HCT116 (cell line): ENCODE data around the gene SMIM23. TPM values are rescaled to one million over a fixed set of nuclear protein-coding genes. Genes with fewer than 3 reads are reported as not detected.

Experiments
- ATAC-seq: fragments of 200-7000 bp; cut with Tn5 transposase; 2 replicates; pipeline ENCODE4 v1.9.1; 2020; ENCODE audit warnings: mild to moderate bottlenecking, moderate library complexity
- BruUV-seq: library from RNA; stranded (reverse); fragments of 400-500 nt; replicated peaks from 2 replicates; lab custom pipeline; 2021; lab: Mats Ljungman, UMichigan
- CTCF ChIA-PET: fragments of 300-600 bp; sonication (Branson Sonifier 250); formaldehyde crosslinking; loops from one replicate; lab custom pipeline; 2021; ENCODE audit warnings: antibody characterized with exemption; lab: Charles Lee
- POLR2A ChIA-PET: fragments of 300-600, 350-600 bp; sonication (Branson Sonifier 250); formaldehyde crosslinking; loops from one replicate; lab custom pipeline; 2021; ENCODE audit warnings: antibody characterized with exemption; lab: Charles Lee
- RAD21 ChIA-PET, 2 experiments: fragments of 300-600 bp; sonication (Branson Sonifier 250); formaldehyde crosslinking; loops; one replicate each; lab custom pipeline; 2023; ENCODE audit warnings: low total read pairs in 2 of 2; ENCODE audit not compliant: uncharacterized antibody in 2 of 2, unreplicated experiment in 2 of 2, low non-redundant PET in 1 of 2; lab: Charles Lee
- DNase-seq: peaks from one replicate; pipeline ENCODE4 v3.0.0-alpha.2; 2010; ENCODE audit warnings: low read depth, low spot score
- H2AFZ ChIP-seq: fragments of 200-600 bp; shearing (Covaris generic), sonication (generic); 2 replicates; pipeline ENCODE4 v1.6.1; 2017; ENCODE audit warnings: low read depth, mixed run types, mixed read lengths, antibody characterized with exemption, low read length; ENCODE audit not compliant: poor library complexity, severe bottlenecking
- H3K27ac ChIP-seq: 2 replicates; pipeline ENCODE4 v1.5.1; 2012; ENCODE audit warnings: low read depth, low read length
- H3K27me3 ChIP-seq: fragments of 200-600 bp; sonication (generic); 2 replicates; pipeline ENCODE4 v1.6.1; 2016; ENCODE audit warnings: mixed run types, low read length, mixed read lengths; ENCODE audit not compliant: insufficient read depth
- H3K36me3 ChIP-seq, 2 experiments: fragments of 200-500 bp in 1 of 2; fragments of 200-600 bp in 1 of 2; sonication (Bioruptor generic) in 1 of 2; sonication (generic) in 1 of 2; 2 replicates each; pipeline versions ENCODE4 v1.5.1 to v1.6.1; 2014 to 2016; ENCODE audit warnings: low read length in 2 of 2, inconsistent platforms in 1 of 2, mixed read lengths in 1 of 2, mixed run types in 1 of 2; ENCODE audit not compliant: insufficient read depth in 2 of 2, control insufficient read depth in 1 of 2
- H3K4me1 ChIP-seq, 2 experiments: fragments of 200-600 bp in 1 of 2; sonication (generic) in 1 of 2; 2 replicates each; pipeline versions ENCODE4 v1.5.1 to v1.6.1; 2012 to 2017; ENCODE audit warnings: low read length in 2 of 2, inconsistent platforms in 1 of 2, mild to moderate bottlenecking in 1 of 2, mixed read lengths in 1 of 2, mixed run types in 1 of 2, moderate library complexity in 1 of 2; ENCODE audit not compliant: insufficient read depth in 2 of 2, control insufficient read depth in 1 of 2
- H3K4me2 ChIP-seq: fragments of 200-600 bp; sonication (generic); 2 replicates; pipeline ENCODE4 v1.6.1; 2017; ENCODE audit warnings: mixed run types, low read length, mixed read lengths
- H3K4me3 ChIP-seq, 2 experiments: fragments of 200-600 bp in 1 of 2; sonication (generic) in 1 of 2; replicated peaks in 1 of 2; 2 replicates each; pipeline ENCODE4 v1.5.1; 2011 to 2016; ENCODE audit warnings: low read length in 2 of 2, control low read depth in 1 of 2, low read depth in 1 of 2, mild to moderate bottlenecking in 1 of 2, mixed read lengths in 1 of 2, mixed run types in 1 of 2
- H3K79me2 ChIP-seq: fragments of 200-600 bp; sonication (generic); 2 replicates; pipeline ENCODE4 v1.6.1; 2017; ENCODE audit warnings: mild to moderate bottlenecking, mixed run types, low read length, moderate library complexity, mixed read lengths; ENCODE audit not compliant: insufficient read depth
- H3K9ac ChIP-seq: fragments of 200-600 bp; sonication (generic); 2 replicates; pipeline ENCODE4 v1.6.1; 2016; ENCODE audit warnings: low read length, mixed read lengths
- H3K9me2 ChIP-seq: fragments of 200-600 bp; sonication (generic), shearing (Covaris generic); 2 replicates; pipeline ENCODE4 v1.6.1; 2017; ENCODE audit warnings: mixed run types, mild to moderate bottlenecking, moderate library complexity; ENCODE audit not compliant: insufficient read depth
- H3K9me3 ChIP-seq, 2 experiments: fragments of 200-500 bp in 1 of 2; fragments of 200-600 bp in 1 of 2; sonication (Bioruptor generic) in 1 of 2; sonication (generic) in 1 of 2; 2 replicates each; pipeline ENCODE4 v1.6.1; 2014 to 2017; ENCODE audit warnings: low read length in 2 of 2, mixed read lengths in 2 of 2, inconsistent platforms in 1 of 2, low read depth in 1 of 2, mild to moderate bottlenecking in 1 of 2, mixed run types in 1 of 2, moderate library complexity in 1 of 2; ENCODE audit not compliant: control insufficient read depth in 1 of 2, insufficient read depth in 1 of 2
- H4K20me1 ChIP-seq: fragments of 200-600 bp; sonication (generic), shearing (Covaris generic); 2 replicates; pipeline ENCODE4 v1.6.1; 2017; ENCODE audit warnings: mixed run types, mild to moderate bottlenecking, moderate library complexity; ENCODE audit not compliant: insufficient read depth
- CEBPB ChIP-seq: IDR thresholded peaks from 2 replicates; pipeline ENCODE4 v1.6.1; 2012; ENCODE audit warnings: low read depth
- EGR1 ChIP-seq: IDR thresholded peaks from 2 replicates; pipeline ENCODE4 v1.6.1; 2012; ENCODE audit warnings: low read depth
- EZH2 ChIP-seq: fragments of 200-600 bp; sonication (generic); IDR thresholded peaks from 2 replicates; pipeline ENCODE4 v1.6.1; 2017; ENCODE audit warnings: antibody characterized with exemption, mixed run types
- FOSL1 ChIP-seq: IDR thresholded peaks from 2 replicates; pipeline ENCODE4 v1.6.1; 2012; ENCODE audit warnings: low read depth
- JUND ChIP-seq: IDR thresholded peaks from 2 replicates; pipeline ENCODE4 v1.6.1; 2012
- POLR2A ChIP-seq: IDR thresholded peaks from 2 replicates; pipeline ENCODE4 v1.7.0; 2011; ENCODE audit warnings: borderline replicate concordance; ENCODE audit not compliant: insufficient read depth, insufficient read length; ENCODE audit errors: extremely low read depth
- RAD21 ChIP-seq: IDR thresholded peaks from 2 replicates; pipeline ENCODE4 v1.6.1; 2012; ENCODE audit warnings: low read depth, mild to moderate bottlenecking
- SIN3A ChIP-seq: IDR thresholded peaks from 2 replicates; pipeline ENCODE4 v1.6.1; 2012; ENCODE audit warnings: low read depth
- SRF ChIP-seq: IDR thresholded peaks from 2 replicates; pipeline ENCODE4 v1.6.1; 2012; ENCODE audit warnings: low read depth
- YY1 ChIP-seq: IDR thresholded peaks from 2 replicates; pipeline ENCODE4 v1.6.1; 2011; ENCODE audit warnings: low read length, low read depth, moderate library complexity, mild to moderate bottlenecking; ENCODE audit not compliant: insufficient replicate concordance; ENCODE audit errors: extremely low read depth
- ZBTB33 ChIP-seq: IDR thresholded peaks from 2 replicates; pipeline ENCODE4 v1.6.1; 2011; ENCODE audit warnings: mild to moderate bottlenecking, low read length, moderate library complexity; ENCODE audit not compliant: insufficient replicate concordance; ENCODE audit errors: extremely low read depth
- intact Hi-C: fragments of 100-400 bp; cut with micrococcal nuclease; formaldehyde crosslinking; loops from 2 replicates; pipeline ENCODE4 v1.10.0; 2022
- total RNA-seq: library from RNA; stranded (reverse); gene quantifications from one replicate; pipeline ENCODE4 v1.2.1, GENCODE V29; 2021; ENCODE audit not compliant: unreplicated experiment

Gene SMIM23
- total RNA-seq, 1 experiment from 2014 or later, result not detected

DNA sequence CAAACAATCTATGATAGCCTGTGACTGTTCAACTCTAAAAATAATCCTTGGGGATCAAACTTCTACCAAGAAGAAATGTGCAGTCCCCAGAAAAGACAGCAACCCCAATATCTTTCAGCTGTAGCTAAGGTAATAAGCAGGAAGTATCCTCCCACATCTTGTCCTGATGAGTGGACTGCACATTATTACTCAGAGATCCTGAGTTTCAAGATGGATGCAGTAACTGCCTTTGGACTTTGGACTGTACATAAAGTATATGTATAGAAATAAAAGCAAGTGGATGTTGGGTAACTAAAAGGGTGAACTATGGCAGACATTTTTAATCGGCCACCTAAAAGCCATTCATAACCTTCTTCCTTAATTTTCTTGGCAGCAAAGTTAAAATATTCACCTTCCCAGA, 45.1 kb downstream of the SMIM23 start (continued):
- no peak for TF ChIP-seq EZH2
- no peak for TF ChIP-seq ZBTB33
- TF ChIP-seq RAD21, result no peak
- TF ChIP-seq CEBPB, result no peak
- TF ChIP-seq YY1, result no peak
- no peak for TF ChIP-seq FOSL1
- TF ChIP-seq EGR1, result no peak

DNA sequence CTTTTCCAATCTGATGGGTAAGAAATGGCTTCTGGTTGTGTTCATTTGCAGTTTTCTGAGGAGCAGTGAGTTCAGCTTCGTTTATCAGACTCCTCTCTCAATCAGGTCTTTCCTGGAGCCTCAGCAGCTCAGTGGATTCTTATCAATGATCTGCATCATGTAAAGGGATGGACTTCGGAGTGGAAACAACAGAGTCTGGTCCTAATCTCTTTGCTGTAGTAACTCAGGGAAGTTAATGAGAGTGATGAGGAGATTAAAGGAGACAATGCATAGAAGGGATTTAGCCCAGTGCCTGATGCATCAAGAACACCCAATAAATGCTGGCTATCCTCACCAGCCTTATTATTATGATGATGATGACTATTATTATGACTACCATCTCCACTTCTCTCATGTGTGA, 47.2 kb downstream of the SMIM23 start:
- no peak for ATAC-seq
- no peak for TF ChIP-seq RAD21
- no peak for TF ChIP-seq POLR2A
- no peak for TF ChIP-seq SIN3A
- no peak for TF ChIP-seq SRF
- TF ChIP-seq JUND, result no peak
- TF ChIP-seq ZBTB33, result no peak
- TF ChIP-seq, all 23 proteins: peak for 0

More for the DNA sequence above, 47.2 kb downstream of the SMIM23 start:
- intact Hi-C loops, result no loop called here
- no peak for DNase-seq
- ChIA-PET POLR2A (no interaction called here), RAD21 (no interaction called here), CTCF (no interaction called here)
- Histone ChIP-seq H4K20me1 (no peaks in the 10 kb centered on the region), H3K79me2 (no peaks in the 10 kb centered on the region), H3K4me2 (no peak overlapping the region), H3K9ac (no peak overlapping the region), H3K27me3 (no peaks in the 10 kb centered on the region), H2AFZ (no peak overlapping the region), H3K9me3 (peaks cover 0 to 4% of the 10 kb centered on the region in 2 experiments; a peak in 1 of 4 replicates), H3K4me1 (peaks cover 0 to 9% of the 10 kb centered on the region in 2 experiments; a peak in 1 of 4 replicates), H3K27ac (no peak overlapping the region), H3K36me3 (no peaks in the 10 kb centered on the region), H3K9me2 (no peaks in the 10 kb centered on the region), H3K4me3 (no peak overlapping the region)
- BruUV-seq, result no TSS peak
